GM21576 (cell line): ENCODE data around the gene PCLO.
"Not testable (repeated sequence)": the region's sequence is repeated elsewhere in the genome, so short reads cannot be mapped to it uniquely, and the experiment has no call there.

Experiments used
- ATAC-seq: cut with Tn5 transposase; IDR thresholded peaks from one replicate; pipeline ENCODE4 v1.9.1; 2021; ENCODE audit warnings: mild to moderate bottlenecking, moderate library complexity; ENCODE audit not compliant: unreplicated experiment

PCLO gene

GRCh38 chr7:82742163-82742562 lies 420.5 kb downstream of the PCLO start:
- no peak for ATAC-seq

GRCh38 chr7:82741493-82741892 lies 421.2 kb downstream of the PCLO start:
- no peak for ATAC-seq

- no peak for ATAC-seq
Observed at GRCh38 chr7:82740246-82740848, 422.3 kb downstream of the PCLO start.

- ATAC-seq = no peak
Observed at GRCh38 chr7:82736633-82737032, 426.1 kb downstream of the PCLO start.

- no peak for ATAC-seq
Observed at GRCh38 chr7:82732677-82733076, 430.0 kb downstream of the PCLO start.

- no peak for ATAC-seq
Observed at GRCh38 chr7:82729172-82730030, 433.3 kb downstream of the PCLO start.

- no peak for ATAC-seq
Observed at GRCh38 chr7:82726038-82726800, 436.5 kb downstream of the PCLO start.

- no peak for ATAC-seq
Observed at GRCh38 chr7:82723411-82723810, 439.3 kb downstream of the PCLO start.

- ATAC-seq = no peak
Observed at GRCh38 chr7:82722946-82723345, 439.7 kb downstream of the PCLO start.

GRCh38 chr7:82715344-82715743 lies 447.3 kb downstream of the PCLO start:
- ATAC-seq = peak; percentile 50

- no peak for ATAC-seq
Observed at GRCh38 chr7:82714883-82715282, 447.8 kb downstream of the PCLO start.

- ATAC-seq = no peak
Observed at GRCh38 chr7:82713506-82713905, 449.2 kb downstream of the PCLO start.

GRCh38 chr7:82706344-82706743 lies 456.3 kb downstream of the PCLO start:
- ATAC-seq = not testable (repeated sequence)

GRCh38 chr7:82705517-82706260 lies 457.0 kb downstream of the PCLO start:
- no peak for ATAC-seq

GRCh38 chr7:82704121-82704520 lies 458.6 kb downstream of the PCLO start:
- ATAC-seq = no peak
